GM10266 (cell line): ENCODE data around the gene ACTN4.

ENCODE experiments used
- DNase-seq: peaks from one replicate; pipeline ENCODE4 v3.0.0; 2012; ENCODE audit errors: extremely low spot score
- CTCF ChIP-seq: IDR thresholded peaks from 2 replicates; pipeline ENCODE4 v1.5.1; 2012; ENCODE audit warnings: mild to moderate bottlenecking, low read depth; ENCODE audit not compliant: control insufficient read depth, insufficient read depth; ENCODE audit errors: missing control alignments

The ACTN4 gene

GRCh38 chr19:38713865-38714264 lies 66.4 kb downstream of the ACTN4 start:
- no peak for TF ChIP-seq CTCF

GRCh38 chr19:38714354-38714778 lies 66.9 kb downstream of the ACTN4 start:
- no peak for DNase-seq

More at GRCh38 chr19:38713865-38714264, 66.4 kb downstream of the ACTN4 start:
- DNase-seq: no peak

GRCh38 chr19:38715555-38715954 lies 68.1 kb downstream of the ACTN4 start:
- no peak for DNase-seq
- no peak for TF ChIP-seq CTCF

More at GRCh38 chr19:38714354-38714778, 66.9 kb downstream of the ACTN4 start:
- no peak for TF ChIP-seq CTCF

GRCh38 chr19:38717051-38717450 lies 69.6 kb downstream of the ACTN4 start:
- no peak for DNase-seq
- no peak for TF ChIP-seq CTCF

GRCh38 chr19:38717855-38718254 lies 70.4 kb downstream of the ACTN4 start:
- TF ChIP-seq CTCF: no peak
- DNase-seq: no peak

- no peak for TF ChIP-seq CTCF
- DNase-seq: no peak
Measured at GRCh38 chr19:38718747-38719543, 71.5 kb downstream of the ACTN4 start.
